ENCODE data around the gene TOR2A. TPM values are rescaled to one million over a fixed set of nuclear protein-coding genes. Genes with fewer than 3 reads are reported as not detected.

The TOR2A gene
- total RNA-seq, 3 donors from 2014 or later, result 19.7 to 30.2 (median 28.2) TPM

- Histone ChIP-seq H3K36me3 (ENCODE audit: low read depth) (no peaks in the 10 kb centered on the region), H3K4me3 (no peak overlapping the region), H3K9me3 (no peaks in the 10 kb centered on the region), H3K4me1 (ENCODE audit: low read depth) (peaks cover 14% of the 10 kb centered on the region)
- intact Hi-C loops (cut with DNase I, micrococcal nuclease), result no loop called here
- peak in 1 of 3 donors; percentile 51 for DNase-seq
- no peak for ATAC-seq
- TF ChIP-seq CTCF (IDR thresholded peaks at IDR 0.05), result no peak
Measured at GRCh38 chr9:127773981-127774380, 38.9 kb upstream of the TOR2A start.

- intact Hi-C loops (cut with DNase I, micrococcal nuclease), result no loop called here
- ATAC-seq (no peak), DNase-seq (no peak)
- H3K9me3 ChIP-seq, result no peaks in the 10 kb centered on the region
- H3K4me1 ChIP-seq (ENCODE audit: low read depth), result peaks cover 14% of the 10 kb centered on the region
- TF ChIP-seq CTCF (IDR thresholded peaks at IDR 0.05), result no peak
- no peak overlapping the region for H3K4me3 ChIP-seq
- no peaks in the 10 kb centered on the region for H3K36me3 ChIP-seq (ENCODE audit: low read depth)
Measured at GRCh38 chr9:127773272-127773671, 38.2 kb upstream of the TOR2A start.

GRCh38 chr9:127772603-127773002, 37.5 kb upstream of the TOR2A start:
- no peak for DNase-seq

GRCh38 chr9:127771570-127772189, 36.6 kb upstream of the TOR2A start:
- Histone ChIP-seq H3K36me3 (ENCODE audit: low read depth) (no peaks in the 10 kb centered on the region), H3K9me3 (no peaks in the 10 kb centered on the region), H3K4me1 (ENCODE audit: low read depth) (peaks cover 14% of the 10 kb centered on the region), H3K4me3 (peak overlapping the region; percentile 6)
- intact Hi-C loops (cut with DNase I, micrococcal nuclease), result no loop called here
- no peak for TF ChIP-seq CTCF (IDR thresholded peaks at IDR 0.05)
- no peak for DNase-seq
- no peak for ATAC-seq

More at GRCh38 chr9:127772603-127773002, 37.5 kb upstream of the TOR2A start:
- Histone ChIP-seq H3K9me3 (no peaks in the 10 kb centered on the region), H3K4me3 (no peak overlapping the region), H3K36me3 (ENCODE audit: low read depth) (no peaks in the 10 kb centered on the region), H3K4me1 (ENCODE audit: low read depth) (peaks cover 14% of the 10 kb centered on the region)
- TF ChIP-seq CTCF (IDR thresholded peaks at IDR 0.05), result no peak
- intact Hi-C loops (cut with DNase I, micrococcal nuclease), result no loop called here
- ATAC-seq, result no peak

GRCh38 chr9:127770905-127771569, 35.9 kb upstream of the TOR2A start:
- intact Hi-C loops (cut with DNase I, micrococcal nuclease), result no loop called here
- peaks cover 14% of the 10 kb centered on the region for H3K4me1 ChIP-seq (ENCODE audit: low read depth)
- DNase-seq (peak; percentile 98 to 100 (median 99)), ATAC-seq (peak; percentile 98)
- H3K4me3 ChIP-seq, result peak overlapping the region; percentile 6
- no peak for TF ChIP-seq CTCF (IDR thresholded peaks at IDR 0.05)
- no peaks in the 10 kb centered on the region for H3K36me3 ChIP-seq (ENCODE audit: low read depth)
- H3K9me3 ChIP-seq, result no peaks in the 10 kb centered on the region
